ENCODE results near the gene FCGR3A. TPM values are rescaled to one million over a fixed set of nuclear protein-coding genes. Genes with fewer than 3 reads are reported as not detected.
"Not testable (repeated sequence)": the region's sequence is repeated elsewhere in the genome, so short reads cannot be mapped to it uniquely, and the experiment has no call there.

FCGR3A gene
- total and polyA plus RNA-seq, 2 experiments from 2014 or later: not detected

GRCh38 chr1:161582882-161583281, 33.3 kb upstream of the FCGR3A start:
- not testable (repeated sequence) for H3K4me3 ChIP-seq; DNase-seq (ENCODE audit: low spot score); H4K20me1 ChIP-seq (replicated peaks; ENCODE audit: insufficient read depth); H3K27me3 ChIP-seq (ENCODE audit: insufficient read depth); H3K4me2 ChIP-seq; H2AFZ ChIP-seq; H3K4me1 Mint-ChIP-seq; H3K79me2 ChIP-seq (replicated peaks; ENCODE audit: insufficient read depth); H3K36me3 ChIP-seq (ENCODE audit: insufficient read depth); ATAC-seq; H3K27ac ChIP-seq (ENCODE audit: low read depth); H3K27ac Mint-ChIP-seq; H3K36me3 Mint-ChIP-seq (ENCODE audit: low read depth); H3K9me2 ChIP-seq (ENCODE audit: insufficient read depth); H3F3A ChIP-seq (replicated peaks; ENCODE audit: low read depth); H3K4me1 ChIP-seq (ENCODE audit: insufficient read depth); H3K27me3 Mint-ChIP-seq (ENCODE audit: insufficient read depth, low read depth, poor library complexity); H3K4me3 Mint-ChIP-seq; H3K9me3 Mint-ChIP-seq

GRCh38 chr1:161580879-161581537, 31.4 kb upstream of the FCGR3A start:
- H3K27ac Mint-ChIP-seq; H3K79me2 ChIP-seq (replicated peaks; ENCODE audit: insufficient read depth); H3K4me1 Mint-ChIP-seq; H3K27me3 Mint-ChIP-seq (ENCODE audit: insufficient read depth, low read depth, poor library complexity); H3K4me3 Mint-ChIP-seq; H3F3A ChIP-seq (replicated peaks; ENCODE audit: low read depth); H3K27me3 ChIP-seq (ENCODE audit: insufficient read depth); H3K36me3 ChIP-seq (ENCODE audit: insufficient read depth); H3K27ac ChIP-seq (ENCODE audit: low read depth); H4K20me1 ChIP-seq (replicated peaks; ENCODE audit: insufficient read depth); H3K36me3 Mint-ChIP-seq (ENCODE audit: low read depth); H3K4me2 ChIP-seq; H3K4me1 ChIP-seq (ENCODE audit: insufficient read depth); DNase-seq (ENCODE audit: low spot score); H3K9me2 ChIP-seq (ENCODE audit: insufficient read depth); ATAC-seq; H3K9me3 Mint-ChIP-seq; H3K4me3 ChIP-seq; H2AFZ ChIP-seq: not testable (repeated sequence)

GRCh38 chr1:161579856-161580507, 30.4 kb upstream of the FCGR3A start:
- H3K27ac ChIP-seq (ENCODE audit: low read depth); H3K9me2 ChIP-seq (ENCODE audit: insufficient read depth); H3F3A ChIP-seq (replicated peaks; ENCODE audit: low read depth); H3K4me2 ChIP-seq; H3K27me3 Mint-ChIP-seq (ENCODE audit: insufficient read depth, low read depth, poor library complexity); H3K4me3 Mint-ChIP-seq; H3K27ac Mint-ChIP-seq; DNase-seq (ENCODE audit: low spot score); H3K9me3 Mint-ChIP-seq; H3K4me1 ChIP-seq (ENCODE audit: insufficient read depth); H3K79me2 ChIP-seq (replicated peaks; ENCODE audit: insufficient read depth); H3K4me3 ChIP-seq; H3K36me3 Mint-ChIP-seq (ENCODE audit: low read depth); H4K20me1 ChIP-seq (replicated peaks; ENCODE audit: insufficient read depth); H3K36me3 ChIP-seq (ENCODE audit: insufficient read depth); H2AFZ ChIP-seq; H3K4me1 Mint-ChIP-seq; H3K27me3 ChIP-seq (ENCODE audit: insufficient read depth): not testable (repeated sequence)
- ATAC-seq: peak; percentile 22; the same call in 1 of the 3 replicates

GRCh38 chr1:161576676-161577075, 27.1 kb upstream of the FCGR3A start:
- not testable (repeated sequence) for H3K27ac Mint-ChIP-seq; H3F3A ChIP-seq (replicated peaks; ENCODE audit: low read depth); H3K36me3 ChIP-seq (ENCODE audit: insufficient read depth); H4K20me1 ChIP-seq (replicated peaks; ENCODE audit: insufficient read depth); H3K4me2 ChIP-seq; H2AFZ ChIP-seq; H3K4me3 ChIP-seq; H3K79me2 ChIP-seq (replicated peaks; ENCODE audit: insufficient read depth); H3K9me2 ChIP-seq (ENCODE audit: insufficient read depth); DNase-seq (ENCODE audit: low spot score); H3K27me3 ChIP-seq (ENCODE audit: insufficient read depth); H3K36me3 Mint-ChIP-seq (ENCODE audit: low read depth); H3K27me3 Mint-ChIP-seq (ENCODE audit: insufficient read depth, low read depth, poor library complexity); H3K27ac ChIP-seq (ENCODE audit: low read depth); H3K9me3 Mint-ChIP-seq; ATAC-seq; H3K4me1 Mint-ChIP-seq; H3K4me1 ChIP-seq (ENCODE audit: insufficient read depth); H3K4me3 Mint-ChIP-seq

GRCh38 chr1:161571703-161572102, 22.1 kb upstream of the FCGR3A start:
- H3K9me2 ChIP-seq (ENCODE audit: insufficient read depth); H3K9me3 Mint-ChIP-seq; H3K4me3 Mint-ChIP-seq; H3F3A ChIP-seq (replicated peaks; ENCODE audit: low read depth); H3K36me3 Mint-ChIP-seq (ENCODE audit: low read depth); H3K4me2 ChIP-seq; ATAC-seq; H4K20me1 ChIP-seq (replicated peaks; ENCODE audit: insufficient read depth); H3K4me1 ChIP-seq (ENCODE audit: insufficient read depth); H3K4me1 Mint-ChIP-seq; H3K27me3 Mint-ChIP-seq (ENCODE audit: insufficient read depth, low read depth, poor library complexity); H3K27ac Mint-ChIP-seq; H3K36me3 ChIP-seq (ENCODE audit: insufficient read depth); H3K79me2 ChIP-seq (replicated peaks; ENCODE audit: insufficient read depth); H2AFZ ChIP-seq; H3K4me3 ChIP-seq; H3K27me3 ChIP-seq (ENCODE audit: insufficient read depth); DNase-seq (ENCODE audit: low spot score); H3K27ac ChIP-seq (ENCODE audit: low read depth): not testable (repeated sequence)

GRCh38 chr1:161566602-161566960, 17.0 kb upstream of the FCGR3A start:
- H3K36me3 Mint-ChIP-seq (ENCODE audit: low read depth); H3K27me3 ChIP-seq (ENCODE audit: insufficient read depth); H3K27me3 Mint-ChIP-seq (ENCODE audit: insufficient read depth, low read depth, poor library complexity): not testable (repeated sequence)

More at GRCh38 chr1:161566602-161566960, 17.0 kb upstream of the FCGR3A start:
- not testable (repeated sequence) for H3K4me1 Mint-ChIP-seq; H3K4me3 Mint-ChIP-seq; H3K9me2 ChIP-seq (ENCODE audit: insufficient read depth); H3K27ac ChIP-seq (ENCODE audit: low read depth); H3F3A ChIP-seq (replicated peaks; ENCODE audit: low read depth); H3K36me3 ChIP-seq (ENCODE audit: insufficient read depth); H3K4me3 ChIP-seq; H4K20me1 ChIP-seq (replicated peaks; ENCODE audit: insufficient read depth); H3K9me3 Mint-ChIP-seq; H3K27ac Mint-ChIP-seq; H3K4me2 ChIP-seq; ATAC-seq; H3K4me1 ChIP-seq (ENCODE audit: insufficient read depth); DNase-seq (ENCODE audit: low spot score); H3K79me2 ChIP-seq (replicated peaks; ENCODE audit: insufficient read depth)
- peak overlapping the region; percentile 49; the same call in 1 of the 2 replicates for H2AFZ ChIP-seq

All from GM23338 (cell line).